Erythroblast (primary cell): Measurements from ENCODE around the gene SLPI.

Source experiments
- DNase-seq, 2 experiments: peaks; one replicate each; lab custom pipeline; 2025; lab: John Stamatoyannopoulos, UW
- GATA1 ChIP-seq: IDR thresholded peaks from 2 replicates; pipeline ENCODE4 v1.6.1; 2011; ENCODE audit warnings: low read depth, mild to moderate bottlenecking, control low read depth, low read length, moderate library complexity
- POLR2A ChIP-seq: IDR thresholded peaks from 2 replicates; pipeline ENCODE4 v1.6.1; 2011; ENCODE audit warnings: mild to moderate bottlenecking, low read length

Gene SLPI, protein sequence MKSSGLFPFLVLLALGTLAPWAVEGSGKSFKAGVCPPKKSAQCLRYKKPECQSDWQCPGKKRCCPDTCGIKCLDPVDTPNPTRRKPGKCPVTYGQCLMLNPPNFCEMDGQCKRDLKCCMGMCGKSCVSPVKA

GRCh38 chr20:45254383-45255262, at the start of gene SLPI:
Gene SLPI (minus strand): TSS chr20:45254564. CDS start chr20:45254543, 21 bp downstream.
- DNase-seq = no peak
- TF ChIP-seq GATA1 (no peak), POLR2A (no peak)

DNA sequence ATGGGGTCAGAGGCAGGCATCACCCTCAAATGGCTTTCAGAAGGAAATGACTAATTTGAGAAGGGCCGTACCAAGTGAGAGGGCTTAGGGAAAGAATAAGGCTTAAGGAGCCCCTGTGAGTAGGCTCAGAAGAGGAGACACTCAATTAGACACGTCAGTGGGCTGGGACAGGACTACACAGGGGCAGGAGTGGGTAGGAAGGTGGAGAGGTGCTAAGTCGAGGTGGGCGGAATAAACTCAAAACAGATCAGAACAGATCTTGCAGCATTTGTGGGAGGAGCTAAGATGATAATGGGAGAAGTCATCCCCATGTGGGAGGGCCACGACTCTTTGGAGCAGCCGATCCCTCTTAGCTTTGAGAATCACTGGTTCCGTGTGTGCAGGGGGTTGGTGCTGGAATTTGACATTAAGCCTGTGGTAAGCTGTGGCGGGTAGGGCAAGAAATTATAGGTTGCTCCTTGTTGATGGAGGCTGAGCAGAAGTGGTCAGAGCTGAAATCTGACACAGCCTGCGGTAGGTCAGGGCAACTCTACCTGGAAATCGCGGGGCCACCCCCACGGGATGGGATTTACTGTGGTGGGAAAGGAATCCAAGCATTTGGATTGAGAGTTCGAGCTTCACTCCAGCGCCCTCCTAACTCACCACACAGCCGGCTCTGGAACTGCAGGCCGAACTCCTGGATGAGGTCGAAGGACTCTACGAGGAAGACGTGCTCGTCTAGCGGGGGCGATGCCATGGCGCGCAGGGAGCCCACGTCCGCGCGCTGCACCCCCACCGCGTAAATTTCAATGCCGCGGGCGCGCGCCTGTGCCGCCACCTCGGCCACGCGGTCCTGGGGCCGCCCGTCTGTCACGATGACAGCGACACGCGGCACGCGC, 49.5 kb upstream of the SLPI start:
- TF ChIP-seq GATA1 (no peak), POLR2A (no peak)
- no peak for DNase-seq

DNA sequence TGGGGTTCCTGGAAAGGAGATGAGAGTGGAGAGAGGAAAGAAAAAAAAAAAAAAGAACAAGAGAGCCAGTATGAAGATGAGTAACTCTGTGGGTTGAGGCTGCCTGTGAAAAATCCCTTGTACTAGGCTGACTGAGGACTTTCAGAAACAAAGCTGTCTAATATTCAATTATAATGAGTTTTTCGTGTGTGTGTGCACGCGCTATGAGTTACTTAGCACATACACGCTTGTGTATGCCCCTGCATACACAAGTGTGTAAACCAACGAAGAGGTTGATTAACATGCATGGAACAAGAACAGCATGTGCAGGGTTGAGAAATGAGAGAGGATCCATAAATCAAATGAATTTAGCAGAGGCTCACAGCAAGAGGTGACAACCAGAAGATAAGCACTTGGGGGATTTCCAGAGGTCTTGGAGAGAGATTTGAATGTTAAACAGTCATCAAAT, 47.5 kb upstream of the SLPI start:
- no peak for DNase-seq
- no peak for TF ChIP-seq GATA1
- TF ChIP-seq POLR2A = no peak

- peak; percentile 57 to 59 for DNase-seq
- TF ChIP-seq GATA1 = no peak
- no peak for TF ChIP-seq POLR2A
Observed at GRCh38 chr20:45300961-45301360, 46.6 kb upstream of the SLPI start.

GRCh38 chr20:45299786-45300185, 45.4 kb upstream of the SLPI start:
- no peak for DNase-seq
- TF ChIP-seq GATA1 (no peak), POLR2A (no peak)

- no peak for TF ChIP-seq POLR2A
- no peak for TF ChIP-seq GATA1
- no peak for DNase-seq
Observed at GRCh38 chr20:45297786-45298497, 43.6 kb upstream of the SLPI start.

DNA sequence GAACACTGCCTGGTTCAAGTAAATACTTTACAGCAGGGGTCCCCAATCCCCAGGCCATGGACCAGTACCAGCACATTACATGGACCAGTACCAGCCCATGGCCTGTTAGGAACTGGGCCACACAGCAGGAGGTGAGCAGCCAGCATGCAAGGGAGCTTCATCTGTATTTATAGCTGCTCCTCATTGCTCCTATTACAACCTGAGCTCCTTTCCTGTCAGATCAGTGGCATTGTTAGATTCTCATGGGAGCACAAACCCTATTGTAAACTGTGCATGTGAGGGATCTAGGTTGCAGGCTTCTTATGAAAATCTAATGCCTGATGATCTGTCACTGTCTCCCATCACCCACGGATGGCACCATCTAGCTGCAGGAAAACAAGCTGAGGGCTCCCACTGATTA, 40.3 kb upstream of the SLPI start:
- TF ChIP-seq POLR2A (no peak), GATA1 (no peak)
- DNase-seq = no peak

DNA sequence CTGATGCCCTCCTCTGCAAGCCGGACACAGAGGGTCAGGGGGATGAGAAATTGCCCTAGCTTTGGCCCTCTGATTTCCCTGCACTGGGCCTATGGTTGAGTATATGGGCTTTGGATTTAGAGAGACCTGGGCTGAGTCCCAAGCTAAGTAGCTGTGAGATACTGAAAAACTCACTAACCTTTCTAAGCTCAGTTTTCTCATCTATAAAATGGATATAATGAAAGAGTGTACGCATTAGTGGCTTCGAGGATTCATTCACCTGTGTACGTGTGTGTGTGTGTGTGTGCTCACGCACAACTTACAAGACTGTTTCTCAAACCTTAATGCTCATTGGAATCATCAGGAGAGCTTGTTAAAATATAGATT, 39.6 kb upstream of the SLPI start:
- TF ChIP-seq GATA1 = no peak
- no peak for TF ChIP-seq POLR2A

DNA sequence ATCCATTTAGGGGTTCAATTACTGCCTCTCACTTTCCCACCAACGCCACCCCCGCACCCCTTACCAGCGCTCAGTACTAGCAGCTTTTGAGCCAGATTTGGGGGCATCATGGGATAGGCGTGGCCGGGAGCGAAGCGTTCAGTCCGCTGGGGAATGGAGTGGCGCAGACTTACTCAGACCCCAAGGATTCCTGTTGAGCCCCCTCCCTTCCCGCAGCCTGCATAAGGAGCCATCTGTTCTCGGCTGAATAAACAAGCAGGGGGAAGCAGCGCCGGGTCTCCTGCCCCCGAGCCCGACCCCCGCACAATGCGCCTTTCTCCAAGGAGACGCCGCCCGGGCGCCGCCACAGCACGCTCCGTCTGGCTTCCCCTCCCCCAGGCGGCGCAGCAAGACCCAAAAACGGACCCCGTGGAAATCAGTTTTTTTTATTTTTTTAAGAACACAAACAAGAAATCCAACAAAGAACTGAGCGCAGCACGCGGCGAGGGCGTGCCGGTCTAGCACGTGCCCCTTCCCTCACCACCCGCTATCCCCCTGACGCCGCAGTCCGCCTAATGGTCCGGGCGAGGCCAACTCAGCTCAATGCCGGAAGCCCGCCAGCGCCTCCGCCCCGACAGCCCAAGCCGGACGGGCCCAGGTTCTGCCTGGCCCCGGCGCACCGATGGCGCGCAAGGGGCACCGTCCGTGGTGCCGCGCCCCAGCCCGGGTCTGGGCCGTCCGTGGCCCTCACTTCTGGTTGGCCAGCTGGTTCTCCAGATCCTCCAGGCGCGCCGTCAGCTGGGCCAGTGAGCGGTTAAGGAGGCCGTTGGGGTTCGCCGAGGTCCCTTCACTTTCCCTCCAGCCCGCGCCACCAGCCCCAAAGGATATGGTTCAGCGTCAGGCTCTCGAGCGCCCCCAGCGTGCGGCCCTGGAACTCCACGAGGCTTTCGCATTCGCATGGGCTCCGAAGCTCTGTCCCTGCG, 39.0 kb upstream of the SLPI start:
- TF ChIP-seq GATA1 (no peak), POLR2A (no peak)

More for the DNA sequence above, 39.6 kb upstream of the SLPI start:
- DNase-seq = no peak

DNA sequence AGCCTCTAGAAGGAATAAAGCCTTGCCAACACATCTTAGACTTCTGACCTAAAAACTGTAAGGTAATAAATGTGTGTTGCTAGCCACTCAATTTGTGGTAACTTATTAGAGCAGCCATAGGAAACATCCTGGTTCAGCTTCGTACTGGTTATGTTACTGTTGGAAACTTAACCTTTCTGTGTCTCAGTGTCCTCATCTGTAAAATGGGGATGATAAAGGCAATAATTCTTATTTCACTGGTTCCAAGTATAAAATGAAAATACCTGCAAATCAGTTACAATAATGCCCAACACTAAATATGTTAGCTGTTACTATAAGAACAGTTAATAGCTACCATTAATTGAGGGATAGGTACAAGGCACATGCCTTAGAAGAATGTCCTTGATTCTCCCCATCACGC, 38.0 kb upstream of the SLPI start:
- TF ChIP-seq GATA1 (no peak), POLR2A (no peak)
- DNase-seq = no peak

More for the DNA sequence above, 39.0 kb upstream of the SLPI start:
- peak; percentile 73 to 78 for DNase-seq

DNA sequence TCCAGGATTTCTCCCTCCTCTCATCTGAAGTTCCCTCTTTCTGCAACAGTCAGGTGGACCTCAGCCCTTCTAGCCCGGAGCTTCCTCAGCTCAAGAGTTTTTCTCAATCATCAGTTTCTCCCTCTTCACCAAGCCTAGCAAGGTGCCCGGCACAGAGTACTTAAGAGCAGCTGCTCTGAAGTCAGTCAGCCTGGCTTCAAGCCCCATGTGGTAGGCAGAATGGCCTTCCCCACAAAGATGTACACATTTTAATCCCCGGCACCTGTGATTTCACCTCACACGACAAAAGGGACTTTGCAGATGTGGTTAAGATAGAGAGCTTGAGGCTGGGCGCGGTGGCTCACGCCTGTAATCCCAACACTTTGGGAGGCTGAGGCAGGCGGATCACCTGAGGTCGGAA, 37.2 kb upstream of the SLPI start:
- no peak for DNase-seq
- no peak for TF ChIP-seq GATA1
- TF ChIP-seq POLR2A = no peak
